Inflammatory macrophage treated with lipopolysaccharide for 1 hour (primary cell): ENCODE measurements around the gene TMEM233.

Experiments
- DNase-seq, 2 donors: peaks; one replicate each; pipeline ENCODE4 v3.0.0-alpha.2; 2020 to 2022

Gene TMEM233

GRCh38 chr12:119682639-119683252 lies 89.2 kb downstream of the TMEM233 start:
- peak; percentile 81 to 93 for DNase-seq

GRCh38 chr12:119683413-119683812 lies 89.8 kb downstream of the TMEM233 start:
- no peak for DNase-seq

- DNase-seq = no peak
Measured at GRCh38 chr12:119683816-119684215, 90.2 kb downstream of the TMEM233 start.

DNA sequence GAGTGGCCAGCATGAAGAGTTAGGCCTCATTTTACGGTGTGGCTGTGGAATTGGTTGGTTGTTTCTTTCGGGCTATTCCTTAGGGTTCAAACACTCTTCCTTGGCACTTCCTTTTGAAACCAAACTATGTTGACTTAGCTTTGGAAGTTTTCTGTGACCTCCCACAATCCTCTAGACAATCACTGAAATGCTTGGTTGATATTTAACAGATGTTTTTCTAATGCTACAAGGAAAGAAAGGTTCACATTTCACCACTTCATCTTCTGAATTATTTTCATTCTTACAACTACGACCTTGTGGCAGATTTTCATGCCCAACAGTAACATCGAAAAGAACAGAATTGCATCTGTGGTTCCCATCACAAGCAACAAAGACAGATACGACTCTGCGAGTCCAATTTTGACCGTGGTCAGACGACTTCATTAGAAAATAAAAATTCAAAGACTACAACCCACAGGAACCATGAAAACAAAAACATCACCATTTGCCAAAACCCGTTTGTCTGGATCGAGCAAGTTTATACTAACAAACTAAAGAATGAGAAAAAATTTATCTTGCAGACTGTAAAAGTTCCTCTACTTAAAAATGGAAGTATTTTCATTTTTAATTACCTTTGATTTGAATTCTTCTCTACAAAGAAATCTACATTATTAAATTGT lies 91.3 kb downstream of the TMEM233 start:
- DNase-seq = no peak

GRCh38 chr12:119685375-119685774 lies 91.8 kb downstream of the TMEM233 start:
- DNase-seq = no peak

DNA sequence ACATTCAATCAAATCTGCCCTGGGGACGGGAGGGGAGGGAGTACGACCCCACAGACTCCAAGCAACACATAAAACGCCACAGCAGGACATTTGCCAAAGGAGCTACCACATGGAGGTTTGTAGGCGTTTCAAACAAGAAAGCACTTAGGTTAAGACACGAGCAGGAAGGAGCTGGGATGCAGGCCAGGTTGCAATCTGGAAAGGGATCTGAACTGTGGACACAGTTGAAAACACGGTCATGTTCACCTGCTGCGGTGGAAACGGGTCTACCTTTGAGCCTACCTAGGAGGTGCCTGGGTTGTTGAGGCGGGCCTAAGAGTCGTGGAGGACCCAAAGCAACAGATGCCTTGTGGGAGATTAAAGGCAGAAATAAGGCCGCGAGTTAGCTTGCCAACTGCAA lies 92.8 kb downstream of the TMEM233 start:
- no peak for DNase-seq

- no peak for DNase-seq
Measured at GRCh38 chr12:119686776-119687175, 93.2 kb downstream of the TMEM233 start.

GRCh38 chr12:119687406-119687805 lies 93.8 kb downstream of the TMEM233 start:
- no peak for DNase-seq

DNA sequence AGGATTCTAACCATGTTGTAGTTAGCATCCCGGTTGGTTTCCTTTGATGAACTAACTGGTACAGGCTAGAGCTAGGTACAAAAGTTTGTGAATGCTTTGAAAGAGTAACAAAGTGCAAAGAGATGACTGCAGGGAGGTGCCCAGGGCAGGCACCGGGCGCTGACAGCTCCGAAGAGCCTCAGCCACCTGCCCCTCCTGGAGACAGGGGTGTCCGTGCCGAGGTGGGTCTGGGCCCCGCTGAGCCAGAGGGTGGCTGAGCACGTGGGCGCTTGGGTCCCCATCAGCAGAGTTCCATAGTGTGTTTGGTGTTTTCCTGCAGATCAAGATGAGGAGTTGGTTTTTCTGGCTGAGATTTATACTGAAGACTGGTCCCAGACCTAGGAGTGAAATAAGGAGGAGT lies 94.3 kb downstream of the TMEM233 start:
- no peak for DNase-seq

GRCh38 chr12:119689935-119690500 lies 96.4 kb downstream of the TMEM233 start:
- DNase-seq = no peak

DNA sequence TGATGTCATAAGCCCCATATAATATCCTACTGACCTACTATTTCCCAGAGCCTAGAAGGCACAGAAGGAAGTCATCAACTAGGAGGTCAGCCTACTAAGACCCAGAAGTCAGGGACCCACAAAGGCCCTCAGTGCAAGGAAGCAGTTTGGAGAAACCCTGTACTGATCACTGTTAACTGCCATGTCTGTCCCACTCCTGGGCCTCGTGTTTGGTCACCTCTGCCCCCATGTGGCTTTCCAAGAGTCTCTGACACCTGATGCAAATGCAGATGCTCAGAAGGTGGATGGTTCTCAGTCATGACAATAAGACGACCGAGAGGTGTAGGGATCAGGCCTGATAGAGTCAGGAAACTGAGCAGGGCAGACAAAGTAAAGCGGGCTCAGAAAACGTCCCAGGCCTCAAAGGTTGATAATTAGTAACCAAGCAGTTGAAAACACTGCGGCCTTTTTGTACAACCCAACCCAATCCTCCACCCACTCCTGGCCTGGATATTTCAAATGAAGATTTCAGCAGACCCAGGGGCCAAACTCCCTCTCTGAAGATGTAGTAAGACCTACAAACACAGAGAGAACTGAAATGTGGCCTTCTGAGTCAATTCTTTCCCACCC lies 97.7 kb downstream of the TMEM233 start:
- no peak for DNase-seq

- no peak for DNase-seq
Measured at GRCh38 chr12:119692410-119692809, 98.8 kb downstream of the TMEM233 start.
